Ovary (tissue), 3 donors: ENCODE data around the gene HAND1.

Experiments
- CTCF ChIP-seq, 3 donors: fragments of 450-650 bp in 2 of 3; fragments of 200-600 bp in 1 of 3; IDR thresholded peaks; one replicate each; pipeline versions ENCODE4 v1.5.1 to v1.8.0; 2016 to 2022; ENCODE audit warnings: antibody characterized with exemption in 3 of 3, mild to moderate bottlenecking in 1 of 3
- EP300 ChIP-seq: sonication (generic); formaldehyde crosslinking; IDR thresholded peaks from one replicate; pipeline ENCODE4 v1.6.1; 2017; ENCODE audit warnings: antibody characterized with exemption
- POLR2A ChIP-seq: fragments of 450-650 bp; IDR thresholded peaks from one replicate; pipeline ENCODE4 v1.6.1; 2017; ENCODE audit warnings: antibody characterized with exemption, mild to moderate bottlenecking, moderate library complexity
- donor health status: DM: no; HTN: no; CAD: no.

GRCh38 chr5:154447089-154447725, 30.8 kb downstream of the HAND1 start:
- TF ChIP-seq CTCF (IDR thresholded peaks at IDR 0.05) (no peak), EP300 (no peak), POLR2A (no peak)
